CD4-positive, alpha-beta T cell (primary cell): ENCODE measurements around the gene NPC1. TPM values are rescaled to one million over a fixed set of nuclear protein-coding genes. Genes with fewer than 3 reads are reported as not detected.

Experiments
- ATAC-seq: fragments of 200-7000 bp; cut with Tn5 transposase; one replicate; pipeline ENCODE4 v1.10.0; 2022; ENCODE audit warnings: mild to moderate bottlenecking; ENCODE audit not compliant: poor library complexity
- CTCF ChIA-PET: fragments of 350-600 bp; sonication (Branson Sonifier 250); formaldehyde crosslinking; loops from one replicate; lab custom pipeline; 2021; ENCODE audit warnings: antibody characterized with exemption, inconsistent platforms; lab: Charles Lee
- POLR2A ChIA-PET: fragments of 350-600 bp; sonication (Branson Sonifier 250); formaldehyde crosslinking; loops from one replicate; lab custom pipeline; 2021; ENCODE audit warnings: antibody characterized with exemption, inconsistent platforms; lab: Charles Lee
- DNase-seq, 14 experiments: peaks; one replicate each; pipeline ENCODE4 v3.0.0-alpha.2; 2013 to 2020; ENCODE audit warnings: mixed read lengths in 2 of 14
- H3K27ac ChIP-seq, 2 donors: one replicate each; pipeline versions ENCODE4 v1.5.1 to v1.7.0; 2013; ENCODE audit warnings: low read length in 2 of 2, low read depth in 1 of 2, mild to moderate bottlenecking in 1 of 2
- H3K27me3 ChIP-seq, 2 experiments: 1 replicate in 1 of 2; 2 replicates in 1 of 2; pipeline versions ENCODE4 v1.6.1 to v1.7.0; 2013; ENCODE audit warnings: low read length in 2 of 2, control low read depth in 1 of 2, mild to moderate bottlenecking in 1 of 2, moderate library complexity in 1 of 2; ENCODE audit not compliant: insufficient read depth in 2 of 2, control insufficient read depth in 1 of 2
- H3K36me3 ChIP-seq: one replicate; pipeline ENCODE4 v1.6.1; 2013; ENCODE audit warnings: low read length, control low read depth; ENCODE audit not compliant: insufficient read depth
- H3K4me1 ChIP-seq: one replicate; pipeline ENCODE4 v1.6.1; 2013; ENCODE audit warnings: low read length, control low read depth; ENCODE audit not compliant: insufficient read depth
- H3K4me3 ChIP-seq: one replicate; pipeline ENCODE4 v1.5.1; 2013; ENCODE audit warnings: mild to moderate bottlenecking, low read length, moderate library complexity
- H3K9me3 ChIP-seq, 2 experiments: 1 replicate in 1 of 2; 2 replicates in 1 of 2; pipeline versions ENCODE4 v1.6.1 to v1.7.0; 2013; ENCODE audit warnings: low read length in 2 of 2, mild to moderate bottlenecking in 2 of 2, control low read depth in 1 of 2, moderate library complexity in 1 of 2; ENCODE audit not compliant: control insufficient read depth in 1 of 2, insufficient read depth in 1 of 2
- H3K27ac Mint-ChIP-seq: one replicate; pipeline ENCODE4 v1.8.0; 2020; ENCODE audit warnings: mixed read lengths
- H3K27me3 Mint-ChIP-seq: one replicate; pipeline ENCODE4 v1.8.0; 2021; ENCODE audit warnings: mixed read lengths
- H3K36me3 Mint-ChIP-seq: one replicate; pipeline ENCODE4 v1.8.0; 2021; ENCODE audit warnings: low read depth, mixed read lengths
- H3K4me1 Mint-ChIP-seq: one replicate; pipeline ENCODE4 v1.8.0; 2021; ENCODE audit warnings: low read depth, mixed read lengths
- H3K4me3 Mint-ChIP-seq: one replicate; pipeline ENCODE4 v1.8.0; 2020; ENCODE audit warnings: mild to moderate bottlenecking, mixed read lengths
- H3K9me3 Mint-ChIP-seq: one replicate; pipeline ENCODE4 v1.8.0; 2020; ENCODE audit warnings: mixed read lengths
- intact Hi-C, 2 experiments: fragments of 100-400 bp; cut with DNase I in 1 of 2; cut with micrococcal nuclease in 1 of 2; formaldehyde crosslinking; loops; one replicate each; pipeline versions ENCODE4 v1.15.1 to v1.9.0; 2023 to 2025; cut with DNase I, micrococcal nuclease
- total RNA-seq, 174 experiments: library from RNA in 2 of 174; stranded (reverse) in 2 of 174; gene quantifications; one replicate each; pipeline ENCODE4 v1.2.3 and lab custom pipeline; 2021 to 2026
- TF ChIP-seq, protein P1 (sequence below): fragments of 200-600 bp; IDR thresholded peaks from one replicate; pipeline ENCODE4 v1.8.0; 2022; ENCODE audit warnings: antibody characterized with exemption, mild to moderate bottlenecking

The NPC1 gene
- total RNA-seq, 2 experiments from 2014 or later = 17.2 to 17.6 TPM

- TF ChIP-seq, protein P1, sequence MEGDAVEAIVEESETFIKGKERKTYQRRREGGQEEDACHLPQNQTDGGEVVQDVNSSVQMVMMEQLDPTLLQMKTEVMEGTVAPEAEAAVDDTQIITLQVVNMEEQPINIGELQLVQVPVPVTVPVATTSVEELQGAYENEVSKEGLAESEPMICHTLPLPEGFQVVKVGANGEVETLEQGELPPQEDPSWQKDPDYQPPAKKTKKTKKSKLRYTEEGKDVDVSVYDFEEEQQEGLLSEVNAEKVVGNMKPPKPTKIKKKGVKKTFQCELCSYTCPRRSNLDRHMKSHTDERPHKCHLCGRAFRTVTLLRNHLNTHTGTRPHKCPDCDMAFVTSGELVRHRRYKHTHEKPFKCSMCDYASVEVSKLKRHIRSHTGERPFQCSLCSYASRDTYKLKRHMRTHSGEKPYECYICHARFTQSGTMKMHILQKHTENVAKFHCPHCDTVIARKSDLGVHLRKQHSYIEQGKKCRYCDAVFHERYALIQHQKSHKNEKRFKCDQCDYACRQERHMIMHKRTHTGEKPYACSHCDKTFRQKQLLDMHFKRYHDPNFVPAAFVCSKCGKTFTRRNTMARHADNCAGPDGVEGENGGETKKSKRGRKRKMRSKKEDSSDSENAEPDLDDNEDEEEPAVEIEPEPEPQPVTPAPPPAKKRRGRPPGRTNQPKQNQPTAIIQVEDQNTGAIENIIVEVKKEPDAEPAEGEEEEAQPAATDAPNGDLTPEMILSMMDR = no peak
- DNase-seq (peak in 3 of 14 experiments; percentile 36 to 47 (median 46)), ATAC-seq (no peak)
- Mint-ChIP-seq H3K27ac (peak overlapping the region; percentile 87), H3K27me3 (no peaks in the 10 kb centered on the region), H3K4me3 (peak overlapping the region; percentile 91), H3K9me3 (no peaks in the 10 kb centered on the region), H3K4me1 (peaks cover 45% of the 10 kb centered on the region), H3K36me3 (peaks cover 44% of the 10 kb centered on the region)
- CTCF ChIA-PET = interaction anchor here (1.2 kb wide), 1 partner anchor 11 kb away, joined by 4 read pairs; no protein-coding TSS in a partner anchor
- Histone ChIP-seq H3K9me3 (no peaks in the 10 kb centered on the region), H3K27me3 (no peaks in the 10 kb centered on the region), H3K4me3 (peak overlapping the region; percentile 76), H3K27ac (no peak overlapping the region), H3K4me1 (peaks cover 38% of the 10 kb centered on the region), H3K36me3 (peaks cover 34% of the 10 kb centered on the region)
- POLR2A ChIA-PET = interaction anchor here (0.6 to 2.3 kb wide), 5 partner anchors 16 to 52 kb away, joined by 3 to 20 read pairs (median 3); partner anchors contain the start of gene RIOK3
- intact Hi-C loops = loop anchor here (5.0 to 10.0 kb wide), 5 partner anchors 83 to 1902 kb away; partner anchors contain the start of genes CABLES1 (in 1 of the 2), ESCO1 (in 1 of the 2), NPC1 (in 1 of the 2) and TTC39C (in 1 of the 2)
Measured at GRCh38 chr18:23504720-23505119, 81.6 kb downstream of the NPC1 start.

DNA sequence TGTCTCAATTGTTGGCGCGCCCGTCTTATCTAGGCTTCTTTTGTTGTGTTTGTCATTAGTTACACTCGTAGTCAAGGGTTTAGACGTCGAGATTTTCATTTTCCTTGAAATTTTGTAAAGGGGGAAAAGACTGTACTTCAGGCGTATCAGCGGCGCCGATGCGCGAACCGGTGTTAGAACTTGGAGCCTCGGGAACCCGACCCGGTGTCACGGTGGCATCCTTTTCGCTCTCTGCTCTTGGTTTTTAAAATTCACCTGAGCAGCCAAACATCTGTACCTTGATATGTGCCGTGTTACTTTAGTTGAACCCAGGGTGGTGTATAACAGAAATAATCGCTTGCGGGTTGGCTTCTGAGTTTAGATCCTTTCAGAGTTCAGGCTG lies 82.4 kb downstream of the NPC1 start:
- no peak for ATAC-seq
- no peaks in the 10 kb centered on the region for H3K9me3 Mint-ChIP-seq
- peak in 4 of 14 experiments; percentile 19 to 44 (median 30) for DNase-seq
- Histone ChIP-seq H3K4me3 (peak overlapping the region; percentile 76), H3K9me3 (no peaks in the 10 kb centered on the region), H3K27ac (peak overlapping the region; percentile 57 to 69), H3K36me3 (peaks cover 30% of the 10 kb centered on the region), H3K27me3 (no peaks in the 10 kb centered on the region), H3K4me1 (peaks cover 42% of the 10 kb centered on the region)
- no peaks in the 10 kb centered on the region for H3K27me3 Mint-ChIP-seq
- TF ChIP-seq, protein P1 = no peak
- H3K4me3 Mint-ChIP-seq = peak overlapping the region; percentile 91
- ChIA-PET CTCF (interaction anchor here (2.3 kb wide), 1 partner anchor 12 kb away, joined by 8 read pairs; no protein-coding TSS in a partner anchor), POLR2A (interaction anchor here (0.6 to 2.4 kb wide), 4 partner anchors 16 to 83 kb away, joined by 3 to 20 read pairs (median 12); partner anchors contain the start of genes NPC1 and RIOK3)
- peak overlapping the region; percentile 87 for H3K27ac Mint-ChIP-seq
- peaks cover 43% of the 10 kb centered on the region for H3K36me3 Mint-ChIP-seq
- intact Hi-C loops = loop anchor here (1.0 to 10.0 kb wide), 7 partner anchors 51 to 1902 kb away; partner anchors contain the start of genes NPC1 (in 2 of the 2), CABLES1 (in 1 of the 2), ESCO1 (in 1 of the 2) and RIOK3 (in 1 of the 2)
- H3K4me1 Mint-ChIP-seq = peaks cover 47% of the 10 kb centered on the region

DNA sequence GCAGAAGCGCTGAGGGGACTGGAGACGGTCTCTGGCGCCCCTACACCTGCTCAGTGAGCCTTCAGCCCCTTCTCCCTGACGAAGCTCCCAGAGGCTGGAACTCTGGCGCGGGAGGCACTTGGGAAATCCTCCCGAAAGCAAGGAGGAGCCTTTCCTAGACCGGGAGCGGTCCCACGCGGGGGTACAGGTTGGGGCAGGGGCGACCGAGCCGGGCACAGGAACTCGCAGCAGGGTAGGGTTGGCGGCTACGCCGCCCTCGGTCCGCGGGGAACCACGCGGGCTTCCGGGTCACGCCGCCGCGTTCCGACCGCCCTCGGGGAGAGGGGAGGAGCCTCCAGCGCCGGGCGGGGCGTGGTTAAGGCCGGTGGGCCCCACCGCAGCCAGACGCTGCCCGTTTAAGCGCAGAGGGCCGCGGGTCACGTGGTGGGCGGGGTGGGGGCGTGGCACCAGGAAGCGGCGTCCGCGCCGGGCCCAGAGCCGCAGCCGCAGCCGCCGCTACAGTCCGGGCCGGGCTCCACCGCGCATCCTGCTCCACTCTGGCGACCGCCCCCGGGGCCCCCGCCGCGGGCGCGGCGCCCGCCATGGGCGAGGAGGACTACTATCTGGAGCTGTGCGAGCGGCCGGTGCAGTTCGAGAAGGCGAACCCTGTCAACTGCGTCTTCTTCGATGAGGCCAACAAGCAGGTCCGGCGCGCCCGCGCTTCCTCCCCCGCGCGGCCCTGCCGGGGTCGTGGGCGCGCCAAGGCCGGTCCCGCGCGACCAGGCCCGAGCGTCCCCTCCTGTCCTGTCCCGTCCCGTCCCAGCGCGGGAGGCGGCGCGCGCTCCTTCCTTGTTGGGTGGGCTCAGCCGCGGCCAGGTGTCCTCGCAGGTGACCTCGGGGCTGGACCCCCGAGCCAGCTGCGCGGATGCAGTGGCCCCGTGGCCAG lies 83.0 kb downstream of the NPC1 start, which contains the start of gene RMC1:
Gene RMC1, plus strand, starts transcription at position 474 of the 925 bp plus-strand sequence. Its CDS starts 108 bp downstream, at position 582.
- peak; percentile 92 to 99 (median 97) for DNase-seq
- Histone ChIP-seq H3K4me1 (peaks cover 45% of the 10 kb centered on the region), H3K4me3 (peak within 1 kb of the TSS; percentile 76), H3K36me3 (peaks cover 23% of the 10 kb centered on the region), H3K9me3 (no peaks in the 10 kb centered on the region), H3K27ac (peak within 1 kb of the TSS; percentile 86 to 89), H3K27me3 (no peaks in the 10 kb centered on the region)
- H3K4me1 Mint-ChIP-seq = peaks cover 51% of the 10 kb centered on the region
- TF ChIP-seq, protein P1 = no peak
- H3K36me3 Mint-ChIP-seq = peaks cover 36% of the 10 kb centered on the region
- H3K4me3 Mint-ChIP-seq = peak within 1 kb of the TSS; percentile 91
- no peaks in the 10 kb centered on the region for H3K27me3 Mint-ChIP-seq
- ATAC-seq = peak; percentile 89
- H3K27ac Mint-ChIP-seq = peak within 1 kb of the TSS; percentile 91
- ChIA-PET POLR2A (interaction anchor here (2.3 to 2.4 kb wide), 3 partner anchors 15 to 83 kb away, joined by 11 to 20 read pairs (median 12); partner anchors contain the start of genes NPC1 and RIOK3), CTCF (interaction anchor here (0.7 to 2.3 kb wide), 2 partner anchors 13 to 15 kb away, joined by 3 to 8 read pairs; no protein-coding TSS in a partner anchor)
- intact Hi-C loops = loop anchor here (1.0 to 10.0 kb wide), 7 partner anchors 50 to 1901 kb away; partner anchors contain the start of genes NPC1 (in 2 of the 2), CABLES1 (in 1 of the 2), ESCO1 (in 1 of the 2) and RIOK3 (in 1 of the 2)
- H3K9me3 Mint-ChIP-seq = no peaks in the 10 kb centered on the region
